ENCODE data around the gene PMEPA1. TPM values are rescaled to one million over a fixed set of nuclear protein-coding genes. Genes with fewer than 3 reads are reported as not detected.

The PMEPA1 gene
- total RNA-seq, 1 experiment from 2014 or later, result 89.8 TPM

- no peak for DNase-seq (ENCODE audit: low read depth, low spot score)
- in situ Hi-C loops (cut with HindIII; ENCODE audit: low pct_unique_long_range_greater_than_20kb, low sequenced_read_pairs) (loop anchor here (25.0 kb wide), 1 partner anchor 549 kb away; no protein-coding TSS in a partner anchor), intact Hi-C loops (cut with micrococcal nuclease; ENCODE audit: unreplicated experiment) (no loop called here)
- ChIA-PET CTCF (no interaction called here), POLR2A (no interaction called here)
- Histone ChIP-seq H3K27ac (ENCODE audit: low read length) (no peak overlapping the region), H3K36me3 (ENCODE audit: control insufficient read depth, insufficient read depth, low read length) (no peaks in the 10 kb centered on the region), H3K4me1 (ENCODE audit: control insufficient read depth, insufficient read depth, low read length) (no peaks in the 10 kb centered on the region), H3K4me3 (ENCODE audit: low read depth in 2 of 2, low read length in 2 of 2) (no peak overlapping the region), H3K27me3 (ENCODE audit: control insufficient read depth, insufficient read depth, low read length) (no peaks in the 10 kb centered on the region), H3K9me3 (ENCODE audit: control insufficient read depth, insufficient read depth, low read depth, low read length) (no peaks in the 10 kb centered on the region; the same call in 1 of the 2 replicates)
- BruUV-seq (replicated peaks), result no TSS peak
- no peak for TF ChIP-seq SIN3A (IDR thresholded peaks at IDR 0.05; ENCODE audit: borderline replicate concordance, insufficient read depth, low read depth, low read length)
- TF ChIP-seq REST (IDR thresholded peaks at IDR 0.05; ENCODE audit: insufficient read depth in 1 of 2, low read depth in 2 of 2, low read length in 1 of 2), result no peak
- TF ChIP-seq POLR2AphosphoS5 (IDR thresholded peaks at IDR 0.05; ENCODE audit: low read depth, low read length), result no peak
- no peak for TF ChIP-seq TCF7L2 (IDR thresholded peaks at IDR 0.05; ENCODE audit: low read depth, low read length)
- no peak for TF ChIP-seq CTCF (IDR thresholded peaks at IDR 0.05)
- no peak for ATAC-seq
Observed at GRCh38 chr20:57638173-57638894, 71.5 kb downstream of the PMEPA1 start.

- TF ChIP-seq SIN3A (IDR thresholded peaks at IDR 0.05; ENCODE audit: borderline replicate concordance, insufficient read depth, low read depth, low read length) (no peak), CTCF (IDR thresholded peaks at IDR 0.05) (no peak), REST (IDR thresholded peaks at IDR 0.05; ENCODE audit: insufficient read depth in 1 of 2, low read depth in 2 of 2, low read length in 1 of 2) (no peak), POLR2AphosphoS5 (IDR thresholded peaks at IDR 0.05; ENCODE audit: low read depth, low read length) (no peak), TCF7L2 (IDR thresholded peaks at IDR 0.05; ENCODE audit: low read depth, low read length) (no peak)
- Histone ChIP-seq H3K4me1 (ENCODE audit: control insufficient read depth, insufficient read depth, low read length) (no peaks in the 10 kb centered on the region), H3K9me3 (ENCODE audit: control insufficient read depth, insufficient read depth, low read depth, low read length) (no peaks in the 10 kb centered on the region; the same call in 1 of the 2 replicates), H3K27me3 (ENCODE audit: control insufficient read depth, insufficient read depth, low read length) (no peaks in the 10 kb centered on the region), H3K27ac (ENCODE audit: low read length) (no peak overlapping the region), H3K4me3 (ENCODE audit: low read depth in 2 of 2, low read length in 2 of 2) (no peak overlapping the region), H3K36me3 (ENCODE audit: control insufficient read depth, insufficient read depth, low read length) (no peaks in the 10 kb centered on the region)
- CTCF ChIA-PET, result no interaction called here
- ATAC-seq (no peak), DNase-seq (ENCODE audit: low read depth, low spot score) (no peak)
- BruUV-seq (replicated peaks), result no TSS peak
- intact Hi-C loops (cut with micrococcal nuclease; ENCODE audit: unreplicated experiment) (no loop called here), in situ Hi-C loops (cut with HindIII; ENCODE audit: low pct_unique_long_range_greater_than_20kb, low sequenced_read_pairs) (loop anchor here (25.0 kb wide), 1 partner anchor 553 kb away; no protein-coding TSS in a partner anchor)
- POLR2A ChIA-PET, result no interaction called here
Observed at GRCh38 chr20:57633945-57634491, 75.8 kb downstream of the PMEPA1 start.
